HG02642 (cell line): ENCODE measurements around the gene SLC1A2.

ENCODE experiments used
- ATAC-seq: cut with Tn5 transposase; IDR thresholded peaks from one replicate; pipeline ENCODE4 v1.9.1; 2021; ENCODE audit warnings: mild to moderate bottlenecking; ENCODE audit not compliant: unreplicated experiment, poor library complexity

Gene SLC1A2

DNA sequence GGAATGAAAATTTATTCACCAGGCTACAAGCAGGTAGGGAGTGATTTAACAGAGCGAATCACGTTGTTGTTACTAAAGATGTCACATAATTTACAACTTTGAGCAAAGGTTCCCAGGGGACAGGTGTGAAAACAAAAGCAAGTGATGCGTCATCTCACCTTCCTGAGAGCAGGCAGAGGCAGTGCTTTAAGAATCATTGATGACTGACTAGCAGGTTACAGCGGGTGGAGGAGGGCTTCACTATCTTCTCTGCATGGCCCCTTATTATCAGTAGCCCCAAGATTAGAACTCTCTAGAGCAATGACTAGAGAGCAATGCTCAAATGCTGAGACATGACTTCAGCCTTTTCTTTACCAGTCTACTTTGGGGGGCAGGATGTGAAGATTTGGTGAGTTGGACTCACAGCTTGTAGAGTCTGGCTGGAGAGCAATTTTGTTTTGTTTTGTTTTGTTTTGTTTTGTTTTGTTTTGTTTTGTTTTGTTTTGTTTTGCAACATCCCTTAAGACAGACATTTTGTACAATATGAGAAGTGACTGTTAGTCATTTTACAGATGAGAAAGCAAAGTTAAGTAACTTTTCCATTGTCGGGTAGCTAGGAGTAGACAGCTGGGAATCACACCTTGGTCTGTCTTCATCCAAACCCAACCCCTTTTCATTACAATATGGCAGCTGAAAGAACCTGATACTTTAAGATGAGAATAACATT, 84.8 kb downstream of the SLC1A2 start:
- peak; percentile 77 for ATAC-seq

DNA sequence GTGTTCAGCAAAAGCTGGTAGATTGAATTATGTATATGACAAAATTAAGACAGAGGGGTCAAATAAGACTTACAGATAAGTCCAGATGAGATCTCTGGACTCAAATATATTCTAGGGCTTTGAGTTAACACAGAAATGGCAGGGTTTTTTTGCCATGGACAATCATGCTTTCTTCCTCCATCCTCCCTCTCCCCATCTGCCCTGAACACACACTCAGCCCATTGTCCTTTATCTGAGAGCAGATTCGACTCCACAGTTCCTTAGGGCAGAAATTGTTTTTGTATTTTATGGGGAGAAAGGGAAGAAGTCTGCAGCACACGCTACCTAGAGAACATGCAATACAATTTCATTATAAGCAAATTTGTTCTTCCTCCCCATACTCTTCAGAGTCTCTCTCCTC, 86.8 kb downstream of the SLC1A2 start:
- no peak for ATAC-seq

DNA sequence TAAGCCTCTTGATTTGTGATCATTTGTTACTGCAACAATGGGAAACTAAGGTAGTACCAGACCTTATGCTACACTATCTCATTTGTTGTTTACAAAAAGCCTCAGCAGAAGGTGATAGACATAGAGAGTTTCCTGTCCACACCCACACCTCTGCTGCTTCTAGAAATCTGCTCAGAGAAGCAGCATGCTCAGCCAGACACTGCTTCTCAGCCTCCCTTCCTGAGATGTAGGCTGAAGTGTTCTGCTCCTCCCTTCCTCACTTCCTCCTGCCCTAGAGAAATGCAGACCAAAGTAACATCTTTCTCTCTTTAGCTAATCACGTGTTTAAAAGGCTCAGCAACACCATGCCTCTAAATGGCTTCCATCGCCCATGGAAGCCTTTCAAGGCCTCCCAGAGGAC, 88.4 kb downstream of the SLC1A2 start:
- ATAC-seq: peak; percentile 57

DNA sequence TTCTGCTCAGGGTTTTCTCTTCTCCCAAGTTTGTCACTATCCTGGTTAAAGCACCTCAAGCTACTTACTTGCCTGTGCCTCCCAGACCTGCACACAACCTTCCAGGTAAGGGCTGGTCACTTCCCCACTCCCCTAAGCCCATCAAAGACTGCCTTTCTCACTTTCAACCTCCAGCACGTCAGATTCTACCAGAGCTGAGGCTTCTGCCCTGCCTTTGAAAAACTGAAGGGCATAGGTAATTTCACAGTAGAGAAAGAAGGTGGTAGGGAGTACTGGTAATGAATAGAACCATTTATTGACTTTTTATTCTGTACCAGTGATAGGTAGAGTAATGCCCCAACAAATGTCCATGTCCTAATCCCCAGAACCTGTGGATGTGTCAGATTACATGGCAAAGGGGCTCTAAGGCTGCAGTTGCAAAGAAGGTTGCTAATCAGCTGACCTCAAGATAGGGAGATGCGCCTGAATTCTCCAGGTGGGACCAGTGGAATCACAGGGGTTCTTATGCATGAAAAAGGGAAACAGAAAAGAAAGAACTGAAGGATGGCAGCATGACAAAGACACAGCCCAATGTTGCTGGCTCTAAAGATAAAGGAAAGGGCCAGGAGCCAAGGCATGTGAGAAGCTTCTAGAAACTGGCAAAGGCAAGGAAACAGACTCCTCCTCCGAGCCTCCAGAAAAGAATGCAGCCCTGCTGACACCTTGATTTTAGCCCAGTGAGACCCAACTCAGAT, 89.0 kb downstream of the SLC1A2 start:
- no peak for ATAC-seq

DNA sequence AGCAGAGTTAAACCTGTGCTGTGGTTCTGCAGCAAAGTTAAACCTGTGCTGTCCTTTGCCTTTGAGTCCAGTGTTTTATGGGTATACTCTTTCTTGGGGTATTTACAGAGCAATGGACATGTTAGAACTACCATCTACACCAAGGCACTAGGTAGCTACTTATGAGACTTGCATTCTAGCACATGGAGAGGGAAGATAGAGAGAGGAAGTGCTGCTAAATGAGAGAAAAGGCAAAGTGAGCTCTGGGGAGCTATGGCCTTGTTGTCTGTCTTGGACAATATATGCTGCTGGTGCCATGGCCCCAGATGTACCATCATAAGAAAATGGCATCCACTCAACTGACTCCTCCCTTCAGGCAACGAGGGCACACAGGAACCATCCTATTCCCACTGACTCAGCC, 91.5 kb downstream of the SLC1A2 start:
- ATAC-seq: no peak

DNA sequence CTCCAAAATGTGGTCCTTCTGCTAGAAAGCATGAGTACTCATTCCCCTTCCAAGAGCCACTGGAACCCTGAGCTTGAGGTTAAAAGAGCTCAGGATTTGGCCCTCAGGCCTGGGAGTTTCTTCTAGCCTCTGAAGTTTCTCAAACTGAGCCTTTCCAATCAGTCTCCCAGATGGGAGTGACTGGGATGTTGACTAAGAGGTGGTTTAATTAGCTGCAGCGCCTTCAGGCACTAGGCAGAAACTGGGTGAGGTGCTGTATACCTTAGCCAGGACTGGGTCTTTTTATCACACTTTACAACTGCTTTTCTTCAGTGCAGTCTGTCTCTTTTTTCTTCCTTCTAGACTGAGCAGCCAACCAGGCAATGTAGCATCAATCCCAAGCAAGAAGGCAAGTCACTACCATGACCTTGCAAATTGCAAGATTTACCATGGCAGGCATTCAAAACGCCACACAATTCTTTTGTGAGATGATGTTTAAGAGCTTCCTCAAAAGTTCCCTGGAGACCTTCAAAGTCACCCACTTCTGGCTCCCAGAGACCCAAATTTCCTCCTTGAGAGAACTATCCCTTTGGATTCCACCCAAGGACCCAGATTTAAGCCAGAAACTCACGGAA, 93.0 kb downstream of the SLC1A2 start:
- ATAC-seq: no peak

DNA sequence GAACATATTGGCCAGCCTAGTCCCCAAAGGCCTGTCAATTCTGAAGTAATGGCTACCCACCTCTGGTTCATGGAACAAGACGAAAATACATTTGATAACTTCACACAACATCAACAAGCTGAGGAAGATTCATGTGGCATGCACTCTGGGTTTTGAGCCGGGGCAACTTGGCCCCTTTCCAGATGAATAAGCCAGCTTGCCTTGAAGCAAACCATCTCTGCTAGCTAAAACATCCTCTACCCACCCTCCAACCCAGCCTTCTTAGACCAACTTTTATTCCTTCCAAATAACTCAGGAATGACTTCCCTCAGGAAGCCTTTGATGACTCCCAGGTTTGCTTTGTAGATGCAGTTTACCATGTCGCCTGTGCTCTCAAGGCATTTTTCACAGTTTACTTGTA, 94.4 kb downstream of the SLC1A2 start:
- ATAC-seq: no peak

DNA sequence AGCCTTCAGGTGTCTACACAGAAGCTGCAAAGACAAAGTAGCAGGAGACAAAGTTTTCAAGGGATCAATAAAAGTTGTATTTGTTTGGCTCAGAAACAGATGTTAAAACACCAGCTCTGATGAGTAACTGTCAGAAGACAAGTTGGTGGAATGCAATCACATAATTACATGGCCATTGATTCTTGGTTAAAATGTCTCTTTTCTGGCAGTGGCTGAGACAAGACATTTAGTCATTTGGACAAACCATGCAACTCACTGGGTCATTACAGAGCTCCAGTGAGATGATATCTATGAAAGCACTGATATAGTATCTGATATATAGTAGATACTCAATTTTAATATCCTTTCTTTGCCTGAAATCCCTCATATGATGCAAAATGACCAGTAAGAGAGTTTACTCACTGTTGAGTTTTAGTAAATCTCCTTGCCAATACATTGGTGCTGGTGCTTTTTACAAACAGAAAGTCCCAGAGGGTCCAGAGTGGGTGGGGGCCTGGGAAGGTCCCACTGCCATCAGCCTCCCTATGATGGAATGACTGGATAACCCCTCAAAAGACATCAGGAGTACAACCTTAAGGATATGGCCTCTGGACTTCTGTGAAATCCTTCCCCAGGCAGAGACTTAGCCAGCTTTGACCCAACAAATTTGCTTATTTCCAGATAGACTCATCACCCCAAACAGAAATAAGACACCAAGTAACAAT, 95.0 kb downstream of the SLC1A2 start:
- no peak for ATAC-seq

DNA sequence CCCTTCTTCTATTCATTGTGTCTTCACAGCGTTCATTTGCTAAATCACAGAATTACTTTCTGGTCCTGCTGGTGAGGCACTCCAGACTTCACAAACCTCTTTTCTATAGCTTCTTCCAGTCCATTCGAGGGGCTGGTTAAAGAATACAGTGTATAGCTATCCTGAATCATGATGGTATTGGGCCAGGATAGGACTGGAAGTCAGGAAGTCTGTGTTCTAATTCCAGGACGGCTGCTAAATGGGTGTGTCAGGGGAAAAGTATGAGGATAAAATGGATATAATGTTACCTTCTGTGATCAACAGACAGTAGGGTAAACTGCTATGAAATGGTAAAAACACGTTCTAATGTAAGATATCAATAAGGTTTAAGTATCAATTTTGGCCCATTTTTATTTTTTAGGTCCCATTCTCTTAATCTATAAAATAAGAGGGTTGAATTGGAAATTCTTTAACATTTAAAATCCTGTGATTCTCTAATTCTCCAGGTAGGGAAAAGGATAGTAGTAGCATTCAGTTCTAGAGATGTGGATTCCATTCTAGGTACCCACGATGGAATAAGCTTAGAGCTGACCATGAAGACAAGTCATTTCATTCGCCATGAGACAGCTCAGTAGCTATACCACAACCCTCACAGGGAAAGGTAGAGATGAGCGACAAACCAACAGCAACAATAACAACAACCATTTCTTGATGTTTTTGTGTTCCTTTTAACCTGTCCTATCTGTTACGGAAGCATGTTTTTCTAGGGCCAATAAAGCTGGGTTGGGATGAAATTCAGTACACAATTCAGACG, 96.1 kb downstream of the SLC1A2 start:
- no peak for ATAC-seq

DNA sequence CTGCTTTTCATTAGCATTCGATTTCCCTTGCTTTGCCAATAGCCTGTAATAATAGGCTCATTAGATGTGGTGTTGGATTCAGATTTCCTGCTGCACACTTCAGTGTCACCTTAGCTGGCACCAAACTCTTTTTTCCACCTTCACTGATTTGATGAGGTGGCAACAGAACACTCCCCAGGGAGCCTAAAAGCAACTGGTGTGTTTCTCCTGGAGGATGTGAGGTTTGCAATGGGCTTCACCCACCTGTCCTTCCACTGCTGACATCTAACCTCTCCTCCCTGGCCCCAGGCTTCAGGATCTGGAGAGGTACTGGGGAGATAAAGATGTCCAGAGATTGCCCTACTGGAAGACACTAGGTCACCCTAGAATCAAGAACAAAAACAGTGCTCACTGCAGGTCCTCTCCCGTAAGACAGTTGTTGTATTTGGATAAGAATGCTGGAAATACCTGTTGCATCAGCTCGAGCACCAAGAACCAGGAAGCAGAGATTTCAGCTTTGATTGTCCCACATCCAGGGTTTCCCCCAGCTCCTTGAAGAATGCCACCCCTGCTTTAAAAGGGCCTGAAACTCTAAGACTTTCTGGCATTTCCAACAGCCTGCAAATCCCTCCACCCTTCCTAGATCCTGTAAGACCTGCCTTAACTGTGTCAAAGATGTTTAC, 96.9 kb downstream of the SLC1A2 start:
- ATAC-seq: no peak

DNA sequence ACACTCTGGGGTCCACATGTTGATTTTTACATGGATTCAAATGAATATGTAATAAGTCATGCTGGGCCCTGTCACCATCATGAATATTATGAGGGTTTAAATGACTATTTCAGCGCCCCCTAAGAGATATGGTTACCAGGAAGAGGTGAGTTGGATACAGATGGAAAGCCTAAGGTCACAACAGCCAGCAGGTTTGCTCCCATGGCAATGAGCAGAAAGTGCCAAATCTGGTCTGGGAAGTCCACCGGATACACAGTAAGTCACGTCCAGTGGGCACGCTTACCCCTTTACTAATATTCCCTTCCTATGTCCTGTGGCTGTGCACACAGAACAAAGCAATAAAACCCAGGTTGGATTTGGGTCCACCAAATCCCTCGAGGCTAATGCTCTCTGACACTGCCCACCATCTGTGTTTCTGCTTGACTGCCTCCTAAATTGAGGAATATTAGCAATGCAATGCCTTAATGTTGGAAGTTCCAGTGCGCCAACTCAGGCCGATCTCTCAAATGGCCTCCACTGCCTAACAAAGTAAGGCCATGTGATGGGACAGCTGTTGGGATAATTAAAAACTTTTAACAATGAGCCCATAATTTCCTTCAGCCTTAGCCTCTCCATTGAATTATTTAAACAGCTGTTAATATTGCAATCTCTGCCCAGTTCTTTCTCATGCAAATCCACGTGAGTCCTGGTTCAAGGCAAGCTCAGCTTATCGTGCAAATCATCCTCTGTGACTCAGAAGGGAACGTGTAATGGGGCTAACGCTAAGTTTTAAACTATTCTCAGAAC, 97.6 kb downstream of the SLC1A2 start:
- no peak for ATAC-seq

DNA sequence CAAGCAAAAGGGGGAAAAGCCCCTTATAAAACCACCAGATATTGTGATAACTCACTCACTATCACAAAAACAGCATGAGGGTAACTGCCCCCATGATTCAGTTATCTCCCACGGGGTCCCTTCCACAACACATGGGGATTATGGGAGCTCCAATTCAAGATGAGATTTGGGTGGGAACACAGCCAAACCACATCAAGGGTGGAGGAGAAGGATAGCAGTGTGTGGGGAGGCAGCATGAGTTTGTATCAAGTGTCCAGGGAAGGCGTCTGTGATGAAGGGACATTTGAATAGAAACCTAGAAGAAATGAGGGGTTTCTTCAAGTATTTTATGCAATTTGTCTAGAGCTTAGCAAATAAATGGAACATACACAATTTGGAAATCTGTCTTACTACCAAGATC, 98.2 kb downstream of the SLC1A2 start:
- no peak for ATAC-seq

DNA sequence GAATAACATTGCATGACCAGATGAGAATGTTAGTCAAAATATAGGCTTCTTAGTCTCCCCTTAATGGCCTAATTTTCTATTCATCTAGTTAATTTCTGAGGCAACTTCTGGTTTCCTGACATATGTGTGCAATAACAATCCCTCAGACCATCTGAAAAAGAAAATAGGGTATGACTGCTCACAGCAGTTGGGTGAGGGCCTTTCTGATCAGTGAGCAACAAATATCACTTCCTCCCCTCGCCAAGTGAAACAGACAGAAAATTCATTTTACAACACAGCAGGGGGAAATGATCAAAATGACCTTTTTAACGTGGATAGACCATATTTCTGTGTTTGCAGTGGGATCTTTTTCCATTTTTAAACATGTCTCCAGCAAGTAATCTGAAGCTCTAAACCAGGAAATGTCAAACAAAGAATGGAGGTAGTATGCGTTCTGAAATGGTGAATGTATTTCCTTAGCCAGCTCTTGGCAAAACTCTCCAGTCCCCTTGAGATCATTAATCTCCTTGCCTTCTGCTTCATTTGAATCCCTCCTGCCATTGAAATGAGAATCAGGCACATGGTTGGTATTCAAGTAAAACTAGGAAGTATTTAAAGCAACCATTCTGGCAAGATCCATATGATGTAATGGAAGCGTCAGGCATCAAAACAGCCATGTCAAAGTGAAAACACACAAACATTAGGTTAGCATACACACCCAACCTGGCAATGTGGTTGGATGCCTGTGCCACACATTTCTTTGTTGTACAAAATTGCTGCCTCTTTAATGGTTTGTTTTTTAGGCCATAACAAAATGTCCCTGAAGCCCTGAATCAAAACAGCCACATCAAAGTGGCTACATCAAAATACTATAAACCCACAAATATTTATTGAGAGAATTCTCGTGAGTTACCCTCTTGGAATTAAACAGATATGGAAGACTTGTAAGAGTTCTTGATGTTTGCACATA, 100.1 kb downstream of the SLC1A2 start:
- ATAC-seq: no peak

DNA sequence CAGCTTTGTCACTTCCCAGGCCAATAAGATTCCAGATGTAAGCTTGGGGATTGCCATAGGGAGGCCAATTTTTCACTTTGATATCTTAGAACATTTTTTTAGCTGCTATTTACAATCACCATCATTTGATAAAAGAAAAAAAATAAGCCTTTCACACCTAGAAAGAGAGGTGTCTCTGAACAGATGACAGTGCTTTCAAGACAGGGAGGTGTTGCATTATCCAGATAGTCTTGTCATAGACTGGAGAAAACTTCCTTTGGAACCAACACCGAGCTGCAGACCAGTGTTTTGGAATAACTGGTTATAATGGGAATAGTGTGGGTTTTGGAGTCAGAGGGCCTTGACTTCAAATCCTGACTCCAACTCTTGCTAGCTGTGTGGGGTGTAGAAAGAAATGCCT, 101.0 kb downstream of the SLC1A2 start:
- ATAC-seq: no peak

DNA sequence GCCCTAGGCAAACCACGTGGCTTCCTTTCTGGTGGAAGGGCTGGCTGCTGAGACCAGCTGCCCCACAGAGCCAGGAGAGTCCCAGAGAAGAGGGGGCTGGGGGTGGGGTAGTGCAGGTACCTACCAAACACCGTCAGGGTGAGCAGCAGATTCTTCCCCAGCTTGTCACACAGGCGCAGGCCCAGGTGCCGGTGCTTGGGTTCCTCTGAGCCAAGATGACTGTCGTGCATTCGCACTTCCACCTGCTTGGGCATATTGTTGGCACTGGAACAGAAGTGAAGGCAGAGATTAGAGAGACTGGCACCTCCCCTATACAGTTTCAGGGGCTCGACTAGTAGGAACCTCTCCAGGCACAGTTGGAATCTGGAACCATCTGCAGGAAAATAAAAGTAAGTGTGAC, 102.1 kb downstream of the SLC1A2 start:
- ATAC-seq: no peak

DNA sequence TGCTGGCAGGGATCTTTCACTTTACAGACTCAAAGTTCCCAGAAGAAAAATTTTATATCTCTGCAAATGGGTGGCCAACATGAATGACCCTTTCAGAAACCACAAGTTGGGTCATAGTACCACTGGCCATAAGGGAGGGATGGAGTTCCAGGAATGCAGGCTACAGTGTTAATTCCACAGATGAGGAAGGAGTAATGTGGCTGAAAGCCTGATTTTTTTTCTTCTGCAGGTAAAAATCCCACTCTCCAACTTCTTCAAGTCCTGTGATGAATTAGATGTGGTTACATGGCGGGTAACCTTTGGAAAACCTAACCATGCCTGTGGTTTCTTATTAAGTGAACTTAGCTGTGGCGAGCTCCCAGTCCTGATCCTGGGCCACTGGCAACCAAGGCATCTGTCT, 103.2 kb downstream of the SLC1A2 start:
- ATAC-seq: no peak

DNA sequence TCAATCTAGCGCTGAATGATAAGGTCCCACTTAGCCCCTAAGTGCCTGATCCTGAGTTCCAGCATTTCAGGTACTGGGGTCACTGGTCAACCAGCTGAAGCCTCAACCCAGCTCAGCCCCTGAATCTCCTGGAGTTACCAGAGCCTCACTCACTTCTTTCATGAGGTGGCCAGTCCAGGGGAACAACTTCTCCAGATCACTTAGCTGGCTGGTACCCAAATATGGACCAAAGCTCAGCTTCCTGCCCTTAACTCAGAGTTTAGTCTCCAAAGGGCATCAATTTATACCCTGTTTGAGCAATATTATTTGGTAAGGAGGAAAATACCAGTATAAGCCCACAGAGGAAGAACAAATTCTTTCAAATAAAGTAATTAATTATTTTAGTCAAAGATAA, 105.6 kb downstream of the SLC1A2 start:
- ATAC-seq: no peak
